Testis (tissue), 3 donors: ENCODE data around the gene AQP9. TPM values are rescaled to one million over a fixed set of nuclear protein-coding genes. Genes with fewer than 3 reads are reported as not detected.
"Not testable (repeated sequence)": the region's sequence is repeated elsewhere in the genome, so short reads cannot be mapped to it uniquely, and the experiment has no call there.

Experiments
- DNase-seq: peaks from one replicate; pipeline ENCODE4 v3.0.0-alpha.2; 2019
- H3K27ac ChIP-seq, 2 donors: fragments of 200-600 bp; sonication (generic); one replicate each; pipeline ENCODE4 v1.5.1; 2019
- H3K27me3 ChIP-seq: fragments of 200-600 bp; sonication (generic); one replicate; pipeline ENCODE4 v1.5.1; 2019
- H3K36me3 ChIP-seq: fragments of 200-600 bp; sonication (generic); one replicate; pipeline ENCODE4 v1.5.1; 2017; ENCODE audit warnings: low read depth; ENCODE audit errors: missing control alignments
- H3K4me1 ChIP-seq: fragments of 200-600 bp; sonication (generic); one replicate; pipeline ENCODE4 v1.5.1; 2019
- H3K4me3 ChIP-seq, 2 donors: fragments of 200-600 bp; sonication (generic); one replicate each; pipeline ENCODE4 v1.5.1; 2017 to 2019
- H3K9me3 ChIP-seq: fragments of 200-600 bp; sonication (generic); one replicate; pipeline ENCODE4 v1.5.1; 2017
- CTCF ChIP-seq, 3 experiments: fragments of 450-650 bp in 2 of 3; fragments of 200-600 bp in 1 of 3; sonication (generic) in 1 of 3; IDR thresholded peaks; one replicate each; pipeline ENCODE4 v1.5.1; 2016 to 2019; ENCODE audit warnings: antibody characterized with exemption in 3 of 3, mild to moderate bottlenecking in 2 of 3, moderate library complexity in 1 of 3
- POLR2A ChIP-seq: fragments of 450-650 bp; IDR thresholded peaks from one replicate; pipeline ENCODE4 v1.6.1; 2017; ENCODE audit warnings: antibody characterized with exemption, mild to moderate bottlenecking, moderate library complexity
- WGBS, 2 donors: methylation state at CpG; one replicate each; pipeline ENCODE4 v1.1.5; 2018; 5-methylcytosine and 5-hydroxymethylcytosine counted together
- intact Hi-C: fragments of 100-400 bp; cut with DNase I; formaldehyde crosslinking; loops from one replicate; pipeline ENCODE4 v1.15.1; 2023; ENCODE audit warnings: low total_unique reads
- polyA plus RNA-seq: library from polyadenylated mRNA; stranded (reverse); fragments of 350-450 nt; fragmentation: Illumina TruSeq; extraction: RNeasy Lipid Tissue Mini Kit (QIAGEN cat#74804); gene quantifications from one replicate; pipeline ENCODE4 v1.2.3, GENCODE V29; 2014; ENCODE audit warnings: low read depth, low replicate concordance; ENCODE audit not compliant: insufficient read depth
- total RNA-seq, 2 donors: library from RNA; depleted of rRNA; stranded (reverse); fragments of >200 nt; gene quantifications; one replicate each; pipeline ENCODE4 v1.2.3, GENCODE V29; 2016

AQP9 gene
- total and polyA plus RNA-seq, 3 donors from 2014 or later, result 0.16 to 3.1 TPM; not detected in 1

- no peak overlapping the region for H3K4me3 ChIP-seq
- no peaks in the 10 kb centered on the region for H3K36me3 ChIP-seq
- 45 to 59% methylated on average over 4 of the region's 4 CpGs for WGBS, 2 donors
- DNase-seq, result no peak
- no peaks in the 10 kb centered on the region for H3K9me3 ChIP-seq
- no peak overlapping the region for H3K27ac ChIP-seq
- intact Hi-C loops, result no loop called here
- no peaks in the 10 kb centered on the region for H3K27me3 ChIP-seq
- no peaks in the 10 kb centered on the region for H3K4me1 ChIP-seq
- no peak for TF ChIP-seq CTCF (IDR thresholded peaks at IDR 0.05)
- no peak for TF ChIP-seq POLR2A
These were observed 65.4 kb downstream of the AQP9 start for GRCh38 chr15:58203537-58203936.

GRCh38 chr15:58206151-58206550 is 68.0 kb downstream of the AQP9 start:
- WGBS, 2 donors, result 87 to 92% methylated on average over 9 of the region's 9 CpGs
- intact Hi-C loops, result no loop called here
- no peak for DNase-seq

GRCh38 chr15:58208217-58208616 is 70.0 kb downstream of the AQP9 start:
- H3K27ac ChIP-seq, intact Hi-C loops, H3K4me1 ChIP-seq, H3K36me3 ChIP-seq, DNase-seq, H3K27me3 ChIP-seq, H3K4me3 ChIP-seq, H3K9me3 ChIP-seq: not testable (repeated sequence)
- 98 to 100% methylated on average over 6 of the region's 6 CpGs for WGBS, 2 donors

More at GRCh38 chr15:58206151-58206550, 68.0 kb downstream of the AQP9 start:
- H3K9me3 ChIP-seq, result no peaks in the 10 kb centered on the region
- no peak overlapping the region for H3K4me3 ChIP-seq
- H3K36me3 ChIP-seq, result no peaks in the 10 kb centered on the region
- no peaks in the 10 kb centered on the region for H3K4me1 ChIP-seq
- H3K27ac ChIP-seq, result no peak overlapping the region
- H3K27me3 ChIP-seq, result no peaks in the 10 kb centered on the region
- TF ChIP-seq CTCF (IDR thresholded peaks at IDR 0.05), result no peak
- no peak for TF ChIP-seq POLR2A

DNA sequence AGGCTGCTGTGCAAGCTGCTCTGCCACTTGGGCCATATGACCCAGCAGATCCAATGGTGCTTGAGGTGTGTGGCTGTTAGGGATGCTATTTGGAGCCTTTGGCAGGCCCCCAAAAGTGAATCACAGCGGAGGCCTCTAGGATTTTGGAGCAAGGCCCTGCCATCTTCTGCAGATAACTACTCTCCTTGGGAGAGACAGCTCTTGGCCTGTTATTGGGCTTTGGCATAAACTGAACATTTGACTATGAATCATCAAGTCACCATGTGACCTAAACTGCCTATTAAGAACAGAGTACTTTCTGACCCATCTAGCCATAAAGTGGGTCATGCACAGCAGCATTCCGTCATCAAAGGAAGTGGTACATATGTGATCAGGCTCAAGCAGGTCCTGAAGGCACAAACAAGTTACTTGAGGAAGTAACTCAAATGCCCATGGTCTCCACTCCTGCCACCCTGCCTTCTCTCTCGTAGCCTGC is 70.9 kb downstream of the AQP9 start:
- H3K27me3 ChIP-seq, H3K4me3 ChIP-seq, H3K9me3 ChIP-seq, DNase-seq, H3K4me1 ChIP-seq, intact Hi-C loops, H3K36me3 ChIP-seq, H3K27ac ChIP-seq: not testable (repeated sequence)
- WGBS, 2 donors, result 87 to 92% methylated on average over 2 to 3 of the region's 3 CpGs

DNA sequence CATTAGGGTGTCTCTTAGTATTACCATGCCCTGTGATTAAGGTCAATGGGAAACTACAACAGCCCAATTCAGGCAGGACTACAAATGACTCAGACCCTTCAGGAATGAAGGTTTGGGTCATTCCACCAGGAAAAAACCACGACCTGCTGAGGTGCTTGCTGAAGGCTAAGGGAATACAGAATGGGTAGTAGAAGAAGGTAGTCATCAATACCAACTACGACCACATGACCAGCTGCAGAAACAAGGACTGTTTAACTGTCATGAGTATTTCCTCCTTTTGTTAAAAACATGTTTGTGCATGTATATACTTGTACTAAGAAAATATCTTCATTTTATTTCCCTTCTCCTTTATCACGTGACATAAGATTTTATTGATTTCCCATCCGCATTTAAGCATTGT is 71.8 kb downstream of the AQP9 start:
- 83 to 85% methylated on average over 4 of the region's 4 CpGs for WGBS, 2 donors
- intact Hi-C loops, H3K27me3 ChIP-seq, H3K4me3 ChIP-seq, H3K4me1 ChIP-seq, H3K27ac ChIP-seq, H3K9me3 ChIP-seq, H3K36me3 ChIP-seq, DNase-seq: not testable (repeated sequence)

- intact Hi-C loops, result no loop called here
These were observed 74.8 kb downstream of the AQP9 start for GRCh38 chr15:58212909-58213526.

More at GRCh38 chr15:58212909-58213526, 74.8 kb downstream of the AQP9 start:
- Histone ChIP-seq H3K27me3 (no peaks in the 10 kb centered on the region), H3K27ac (no peak overlapping the region), H3K9me3 (no peaks in the 10 kb centered on the region), H3K4me3 (no peak overlapping the region), H3K4me1 (no peaks in the 10 kb centered on the region), H3K36me3 (no peaks in the 10 kb centered on the region)
- WGBS, 2 donors, result 66 to 68% methylated on average over 7 of the region's 7 CpGs
- TF ChIP-seq CTCF (IDR thresholded peaks at IDR 0.05), result peak; percentile 42 to 65 (median 49)
- no peak for TF ChIP-seq POLR2A
- peak; percentile 28 for DNase-seq
